ENCODE data around the gene EIF2AK3. TPM values are rescaled to one million over a fixed set of nuclear protein-coding genes. Genes with fewer than 3 reads are reported as not detected.
A peak's percentile ranks its signal among the peaks of the same experiment; 100 is the strongest.

Gene EIF2AK3
- total and polyA plus RNA-seq, 2 of the 13 experiments (the other 11 are each of a cell fraction or from before 2014, with no cell fraction given) = 10.3 to 30.6 TPM

GRCh38 chr2:88627055-88627855 lies at the start of gene EIF2AK3 (continued):
- no peak for TF ChIP-seq PATZ1 (CRISPR knock-in tag; IDR thresholded peaks at IDR 0.05)
- TF ChIP-seq ZNF549 (CRISPR knock-in tag; IDR thresholded peaks at IDR 0.05) = no peak
- TF ChIP-seq, protein P1, sequence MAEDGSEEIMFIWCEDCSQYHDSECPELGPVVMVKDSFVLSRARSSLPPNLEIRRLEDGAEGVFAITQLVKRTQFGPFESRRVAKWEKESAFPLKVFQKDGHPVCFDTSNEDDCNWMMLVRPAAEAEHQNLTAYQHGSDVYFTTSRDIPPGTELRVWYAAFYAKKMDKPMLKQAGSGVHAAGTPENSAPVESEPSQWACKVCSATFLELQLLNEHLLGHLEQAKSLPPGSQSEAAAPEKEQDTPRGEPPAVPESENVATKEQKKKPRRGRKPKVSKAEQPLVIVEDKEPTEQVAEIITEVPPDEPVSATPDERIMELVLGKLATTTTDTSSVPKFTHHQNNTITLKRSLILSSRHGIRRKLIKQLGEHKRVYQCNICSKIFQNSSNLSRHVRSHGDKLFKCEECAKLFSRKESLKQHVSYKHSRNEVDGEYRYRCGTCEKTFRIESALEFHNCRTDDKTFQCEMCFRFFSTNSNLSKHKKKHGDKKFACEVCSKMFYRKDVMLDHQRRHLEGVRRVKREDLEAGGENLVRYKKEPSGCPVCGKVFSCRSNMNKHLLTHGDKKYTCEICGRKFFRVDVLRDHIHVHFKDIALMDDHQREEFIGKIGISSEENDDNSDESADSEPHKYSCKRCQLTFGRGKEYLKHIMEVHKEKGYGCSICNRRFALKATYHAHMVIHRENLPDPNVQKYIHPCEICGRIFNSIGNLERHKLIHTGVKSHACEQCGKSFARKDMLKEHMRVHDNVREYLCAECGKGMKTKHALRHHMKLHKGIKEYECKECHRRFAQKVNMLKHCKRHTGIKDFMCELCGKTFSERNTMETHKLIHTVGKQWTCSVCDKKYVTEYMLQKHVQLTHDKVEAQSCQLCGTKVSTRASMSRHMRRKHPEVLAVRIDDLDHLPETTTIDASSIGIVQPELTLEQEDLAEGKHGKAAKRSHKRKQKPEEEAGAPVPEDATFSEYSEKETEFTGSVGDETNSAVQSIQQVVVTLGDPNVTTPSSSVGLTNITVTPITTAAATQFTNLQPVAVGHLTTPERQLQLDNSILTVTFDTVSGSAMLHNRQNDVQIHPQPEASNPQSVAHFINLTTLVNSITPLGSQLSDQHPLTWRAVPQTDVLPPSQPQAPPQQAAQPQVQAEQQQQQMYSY (CRISPR knock-in tag; IDR thresholded peaks at IDR 0.05) = no peak; the same call in 1 of the 2 replicates
- no peak for TF ChIP-seq ZNF552 (CRISPR knock-in tag; IDR thresholded peaks at IDR 0.05; ENCODE audit: borderline replicate concordance)
- no peak for TF ChIP-seq ATM (IDR thresholded peaks at IDR 0.05; ENCODE audit: borderline replicate concordance)
- peak; percentile 90 for TF ChIP-seq ZSCAN21 (CRISPR knock-in tag; IDR thresholded peaks at IDR 0.05; ENCODE audit: borderline replicate concordance)
- no peak for TF ChIP-seq NR2F6 (IDR thresholded peaks at IDR 0.05)
- no peak for TF ChIP-seq NR2F6 (CRISPR knock-in tag; IDR thresholded peaks at IDR 0.05)
- TF ChIP-seq ATF1 (CRISPR knock-in tag; IDR thresholded peaks at IDR 0.05) = peak; percentile 99
- TF ChIP-seq, protein P2, sequence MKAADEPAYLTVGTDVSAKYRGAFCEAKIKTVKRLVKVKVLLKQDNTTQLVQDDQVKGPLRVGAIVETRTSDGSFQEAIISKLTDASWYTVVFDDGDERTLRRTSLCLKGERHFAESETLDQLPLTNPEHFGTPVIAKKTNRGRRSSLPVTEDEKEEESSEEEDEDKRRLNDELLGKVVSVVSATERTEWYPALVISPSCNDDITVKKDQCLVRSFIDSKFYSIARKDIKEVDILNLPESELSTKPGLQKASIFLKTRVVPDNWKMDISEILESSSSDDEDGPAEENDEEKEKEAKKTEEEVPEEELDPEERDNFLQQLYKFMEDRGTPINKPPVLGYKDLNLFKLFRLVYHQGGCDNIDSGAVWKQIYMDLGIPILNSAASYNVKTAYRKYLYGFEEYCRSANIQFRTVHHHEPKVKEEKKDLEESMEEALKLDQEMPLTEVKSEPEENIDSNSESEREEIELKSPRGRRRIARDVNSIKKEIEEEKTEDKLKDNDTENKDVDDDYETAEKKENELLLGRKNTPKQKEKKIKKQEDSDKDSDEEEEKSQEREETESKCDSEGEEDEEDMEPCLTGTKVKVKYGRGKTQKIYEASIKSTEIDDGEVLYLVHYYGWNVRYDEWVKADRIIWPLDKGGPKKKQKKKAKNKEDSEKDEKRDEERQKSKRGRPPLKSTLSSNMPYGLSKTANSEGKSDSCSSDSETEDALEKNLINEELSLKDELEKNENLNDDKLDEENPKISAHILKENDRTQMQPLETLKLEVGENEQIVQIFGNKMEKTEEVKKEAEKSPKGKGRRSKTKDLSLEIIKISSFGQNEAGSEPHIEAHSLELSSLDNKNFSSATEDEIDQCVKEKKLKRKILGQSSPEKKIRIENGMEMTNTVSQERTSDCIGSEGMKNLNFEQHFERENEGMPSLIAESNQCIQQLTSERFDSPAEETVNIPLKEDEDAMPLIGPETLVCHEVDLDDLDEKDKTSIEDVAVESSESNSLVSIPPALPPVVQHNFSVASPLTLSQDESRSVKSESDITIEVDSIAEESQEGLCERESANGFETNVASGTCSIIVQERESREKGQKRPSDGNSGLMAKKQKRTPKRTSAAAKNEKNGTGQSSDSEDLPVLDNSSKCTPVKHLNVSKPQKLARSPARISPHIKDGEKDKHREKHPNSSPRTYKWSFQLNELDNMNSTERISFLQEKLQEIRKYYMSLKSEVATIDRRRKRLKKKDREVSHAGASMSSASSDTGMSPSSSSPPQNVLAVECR (CRISPR knock-in tag; IDR thresholded peaks at IDR 0.05; ENCODE audit: borderline replicate concordance) = peak; percentile 92
- TF ChIP-seq KDM5B (CRISPR knock-in tag; IDR thresholded peaks at IDR 0.05; ENCODE audit: borderline replicate concordance) = no peak; the same call in 1 of the 2 replicates
- no peak for TF ChIP-seq ZNF280D (CRISPR knock-in tag; IDR thresholded peaks at IDR 0.05)
- no peak for TF ChIP-seq ZNF558 (CRISPR knock-in tag; IDR thresholded peaks at IDR 0.05; ENCODE audit: borderline replicate concordance)
- no peak for TF ChIP-seq PHB2 (IDR thresholded peaks at IDR 0.05; ENCODE audit: partially characterized antibody)
- no peak for TF ChIP-seq PRPF4 (IDR thresholded peaks at IDR 0.05; ENCODE audit: low read depth, low read length, poor library complexity, severe bottlenecking)
- no peak; the same call in 1 of the 2 replicates for TF ChIP-seq ZNF12 (CRISPR knock-in tag; IDR thresholded peaks at IDR 0.05)
